Uterine smooth muscle cell (primary cell): ENCODE data around the gene SLC15A1. TPM values are rescaled to one million over a fixed set of nuclear protein-coding genes. Genes with fewer than 3 reads are reported as not detected.

Experiments
- total RNA-seq: library from RNA; depleted of rRNA; stranded (reverse); fragments of >200 nt; gene quantifications from 2 replicates; pipeline ENCODE4 v1.2.3, GENCODE V29; 2014

The SLC15A1 gene, protein sequence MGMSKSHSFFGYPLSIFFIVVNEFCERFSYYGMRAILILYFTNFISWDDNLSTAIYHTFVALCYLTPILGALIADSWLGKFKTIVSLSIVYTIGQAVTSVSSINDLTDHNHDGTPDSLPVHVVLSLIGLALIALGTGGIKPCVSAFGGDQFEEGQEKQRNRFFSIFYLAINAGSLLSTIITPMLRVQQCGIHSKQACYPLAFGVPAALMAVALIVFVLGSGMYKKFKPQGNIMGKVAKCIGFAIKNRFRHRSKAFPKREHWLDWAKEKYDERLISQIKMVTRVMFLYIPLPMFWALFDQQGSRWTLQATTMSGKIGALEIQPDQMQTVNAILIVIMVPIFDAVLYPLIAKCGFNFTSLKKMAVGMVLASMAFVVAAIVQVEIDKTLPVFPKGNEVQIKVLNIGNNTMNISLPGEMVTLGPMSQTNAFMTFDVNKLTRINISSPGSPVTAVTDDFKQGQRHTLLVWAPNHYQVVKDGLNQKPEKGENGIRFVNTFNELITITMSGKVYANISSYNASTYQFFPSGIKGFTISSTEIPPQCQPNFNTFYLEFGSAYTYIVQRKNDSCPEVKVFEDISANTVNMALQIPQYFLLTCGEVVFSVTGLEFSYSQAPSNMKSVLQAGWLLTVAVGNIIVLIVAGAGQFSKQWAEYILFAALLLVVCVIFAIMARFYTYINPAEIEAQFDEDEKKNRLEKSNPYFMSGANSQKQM
- not detected in 2 replicates for total RNA-seq

DNA sequence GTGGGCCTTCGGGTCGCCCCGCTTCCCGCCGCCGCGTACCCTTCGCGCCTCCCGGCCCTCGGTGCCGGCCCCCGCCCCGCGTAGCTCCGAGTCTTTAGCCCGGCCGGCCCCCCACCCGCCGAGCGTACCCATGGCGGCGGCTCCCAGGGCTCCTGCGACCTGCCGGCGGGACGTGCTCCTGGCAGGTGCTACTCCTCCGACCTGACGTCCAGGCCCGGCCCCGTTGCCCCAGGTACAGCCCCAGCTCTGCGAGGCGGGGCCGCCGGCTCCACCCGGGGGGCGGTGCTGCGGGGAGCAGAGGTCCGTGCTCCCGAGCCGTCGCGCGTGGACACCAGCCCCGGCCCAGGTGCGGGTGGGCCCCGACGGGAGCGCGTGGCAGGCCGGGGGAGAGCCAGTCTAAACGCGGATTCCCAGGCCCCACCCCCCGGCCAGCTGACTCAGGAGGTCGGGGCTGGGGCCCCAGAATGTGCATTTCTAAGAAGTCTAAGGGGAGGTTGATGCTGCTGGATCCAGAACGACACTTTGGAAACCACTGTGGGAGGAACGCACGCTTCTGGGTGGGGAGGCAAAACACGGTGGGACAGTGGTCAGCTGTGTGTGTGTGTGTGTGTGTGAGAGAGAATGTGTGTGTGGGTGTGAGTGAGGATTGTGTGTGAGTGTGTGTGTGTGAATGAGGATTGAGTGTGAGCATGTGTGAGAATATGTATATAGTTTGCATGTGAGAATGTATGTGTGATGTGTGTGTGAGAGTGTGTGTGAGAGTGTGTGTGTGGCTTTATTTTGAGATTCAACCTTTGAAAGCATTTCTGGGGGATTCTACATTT lies at the start of gene SLC15A1:
Gene SLC15A1, minus strand, starts transcription at position 206 of the 824 bp plus-strand sequence. Its CDS starts 74 bp downstream, at position 132.

Other genes starting within 250 kb of the SLC15A1 start
- gene STK24, start 175.6 kb downstream of the SLC15A1 start, total RNA-seq: 55.2 and 55.6 TPM in 2 replicates
- gene DOCK9, start 225.4 kb upstream of the SLC15A1 start, total RNA-seq: 17.5 and 28.1 TPM in 2 replicates